Muscle of leg (tissue), 11 donors: Measurements from ENCODE around the gene ZNF343. TPM values are rescaled to one million over a fixed set of nuclear protein-coding genes. Genes with fewer than 3 reads are reported as not detected.

Source experiments
- DNase-seq: peaks from one replicate; pipeline ENCODE4 v3.0.0; 2013
- H3K27ac ChIP-seq: one replicate; pipeline ENCODE4 v1.5.1; 2013; ENCODE audit warnings: mild to moderate bottlenecking, low read length, control low read depth
- H3K27me3 ChIP-seq: one replicate; pipeline ENCODE4 v1.6.1; 2013; ENCODE audit warnings: low read length; ENCODE audit not compliant: control insufficient read depth, insufficient read depth
- H3K36me3 ChIP-seq: one replicate; pipeline ENCODE4 v1.6.1; 2013; ENCODE audit warnings: low read length; ENCODE audit not compliant: control insufficient read depth, insufficient read depth
- H3K4me1 ChIP-seq: one replicate; pipeline ENCODE4 v1.6.1; 2013; ENCODE audit warnings: low read length; ENCODE audit not compliant: control insufficient read depth, insufficient read depth
- H3K4me3 ChIP-seq: one replicate; pipeline ENCODE4 v1.5.1; 2013; ENCODE audit warnings: low read length, control low read depth
- H3K9me3 ChIP-seq: replicated peaks from 2 replicates; pipeline ENCODE4 v1.6.1; 2013; ENCODE audit warnings: low read depth, low read length; ENCODE audit not compliant: control insufficient read depth
- WGBS: methylation state at CpG from one replicate; pipeline ENCODE4 v1.1.5; 2013; ENCODE audit warnings: missing lambda C conversion rate; ENCODE audit not compliant: insufficient coverage; 5-methylcytosine and 5-hydroxymethylcytosine counted together
- polyA plus RNA-seq, 8 donors: library from polyadenylated mRNA; unstranded; fragments of 120-200 nt; gene quantifications; one replicate each; pipeline versions ENCODE4 v1.2.1 to v1.2.3, GENCODE V29; 2013; ENCODE audit warnings: inconsistent platforms in 1 of 8, low replicate concordance in 1 of 8; ENCODE audit not compliant: insufficient read length in 8 of 8, insufficient read depth in 1 of 8
- total RNA-seq: library from RNA; stranded (reverse); fragments of 120-200 nt; gene quantifications from one replicate; pipeline ENCODE4 v1.2.4, GENCODE V29; 2013

The ZNF343 gene
- total and polyA plus RNA-seq, 9 donors, result 8.2 to 12.6 (median 8.8) TPM

- WGBS, result 20% methylated on average over 7 of the region's 10 CpGs
- no peaks in the 10 kb centered on the region for H3K9me3 ChIP-seq
- no peak overlapping the region for H3K27ac ChIP-seq
- H3K4me1 ChIP-seq, result peaks cover 9% of the 10 kb centered on the region
- no peaks in the 10 kb centered on the region for H3K27me3 ChIP-seq
- no peaks in the 10 kb centered on the region for H3K36me3 ChIP-seq
- no peak overlapping the region for H3K4me3 ChIP-seq
- peak; percentile 41 for DNase-seq
Measured at GRCh38 chr20:2521369-2522305, 12.9 kb upstream of the ZNF343 start.

DNA sequence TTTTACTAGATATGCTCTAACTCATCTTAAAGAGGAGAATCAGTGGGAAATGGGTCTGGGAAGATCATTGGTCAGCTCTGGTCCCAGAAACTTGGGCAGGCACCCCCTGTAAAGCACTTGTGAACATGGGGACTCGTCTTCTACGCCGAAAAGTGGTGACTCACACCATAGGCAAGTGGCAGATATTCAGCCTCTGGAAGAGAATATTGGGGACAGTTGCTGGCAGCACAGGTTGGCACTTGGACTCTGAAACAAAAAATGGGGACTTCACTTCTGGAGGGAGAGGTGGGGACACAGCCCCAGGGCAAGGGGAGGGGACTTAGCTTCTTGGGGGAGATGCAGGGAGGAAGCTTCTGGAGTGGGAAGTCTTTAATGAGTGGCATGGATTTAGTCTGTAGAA, 11.9 kb upstream of the ZNF343 start:
- Histone ChIP-seq H3K27ac (no peak overlapping the region), H3K27me3 (peaks cover 3% of the 10 kb centered on the region), H3K36me3 (no peaks in the 10 kb centered on the region), H3K9me3 (no peaks in the 10 kb centered on the region), H3K4me1 (peaks cover 9% of the 10 kb centered on the region), H3K4me3 (no peak overlapping the region)
- 84% methylated on average over 3 of the region's 3 CpGs for WGBS
- DNase-seq, result no peak

DNA sequence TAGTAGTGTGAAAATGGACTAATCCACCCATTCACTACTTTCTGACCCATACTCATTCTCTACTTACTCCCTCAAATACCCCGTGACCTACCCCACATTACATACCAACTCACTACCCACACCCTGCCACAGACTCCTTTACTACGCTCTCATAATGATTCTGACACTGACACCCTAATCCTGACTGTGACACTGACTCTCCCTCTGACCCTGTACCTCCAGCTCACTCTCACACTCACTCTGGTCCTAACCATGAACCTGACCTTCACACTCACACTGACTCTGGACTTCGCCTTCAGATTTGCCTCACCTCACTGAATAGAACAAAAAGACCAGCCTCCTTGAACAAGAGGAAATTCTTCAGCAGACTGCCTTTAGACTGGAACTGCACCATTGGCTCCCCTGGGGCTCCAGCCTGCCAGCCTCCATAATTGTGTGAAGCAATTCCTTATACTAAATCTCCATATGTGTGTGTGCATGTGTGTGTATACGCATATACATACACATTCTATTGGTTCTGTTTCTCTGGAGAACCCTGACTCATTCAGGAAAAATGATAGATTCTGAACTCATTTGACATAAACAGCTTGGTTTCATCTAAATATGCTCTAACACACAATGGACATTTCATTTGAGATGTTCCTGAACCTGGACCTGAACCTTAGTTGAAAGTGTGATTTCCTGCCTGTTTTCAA, 10.5 kb upstream of the ZNF343 start:
- no peak overlapping the region for H3K27ac ChIP-seq
- peaks cover 5% of the 10 kb centered on the region for H3K4me1 ChIP-seq
- H3K27me3 ChIP-seq, result peaks cover 3% of the 10 kb centered on the region
- WGBS, result 94% methylated on average over 3 of the region's 4 CpGs
- no peaks in the 10 kb centered on the region for H3K36me3 ChIP-seq
- H3K4me3 ChIP-seq, result no peak overlapping the region
- no peak for DNase-seq
- H3K9me3 ChIP-seq, result no peaks in the 10 kb centered on the region

DNA sequence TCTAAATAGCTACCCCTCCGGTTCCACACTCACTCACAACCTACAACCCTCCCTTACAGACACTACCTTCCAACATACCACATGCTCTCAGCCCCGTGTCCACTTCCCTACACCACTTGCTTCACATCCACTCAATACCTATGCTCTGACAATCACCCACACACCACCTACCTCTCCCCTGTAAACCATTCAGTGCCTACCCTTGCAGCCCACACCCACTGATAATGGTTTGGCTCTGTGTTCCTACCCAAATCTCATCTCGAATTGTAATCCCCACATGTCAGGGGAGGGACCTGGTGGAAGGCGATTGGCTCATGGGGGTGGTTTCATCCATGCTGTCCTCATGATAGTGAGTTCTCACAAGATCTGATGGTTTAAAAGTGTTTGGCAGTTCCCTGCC, 9.8 kb upstream of the ZNF343 start:
- Histone ChIP-seq H3K9me3 (no peaks in the 10 kb centered on the region), H3K27ac (no peak overlapping the region), H3K4me3 (no peak overlapping the region), H3K27me3 (peaks cover 3% of the 10 kb centered on the region), H3K36me3 (no peaks in the 10 kb centered on the region), H3K4me1 (no peaks in the 10 kb centered on the region)
- WGBS, result 60% methylated on average over 2 of the region's 4 CpGs
- no peak for DNase-seq

DNA sequence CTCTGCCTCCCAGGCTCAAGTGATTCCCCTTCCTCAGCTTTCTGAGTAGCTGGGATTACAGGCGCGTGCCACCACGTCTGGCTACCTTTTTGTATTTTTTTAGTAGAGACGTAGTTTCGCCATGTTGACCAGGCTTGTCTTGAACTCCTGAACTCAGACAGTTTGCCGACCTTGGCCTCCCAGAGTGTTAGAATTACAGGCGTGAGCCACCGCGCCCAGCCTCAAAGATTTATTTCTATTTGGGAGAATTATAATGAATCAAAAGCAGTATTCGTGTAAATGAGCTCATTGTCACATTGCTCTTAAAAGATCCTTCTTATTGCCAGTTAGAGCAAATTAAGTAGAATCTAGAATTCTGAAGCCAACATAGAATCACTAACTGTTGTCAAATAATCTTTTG, 9.4 kb upstream of the ZNF343 start:
- Histone ChIP-seq H3K4me1 (no peaks in the 10 kb centered on the region), H3K9me3 (no peaks in the 10 kb centered on the region), H3K36me3 (no peaks in the 10 kb centered on the region), H3K27me3 (peaks cover 3% of the 10 kb centered on the region), H3K4me3 (no peak overlapping the region), H3K27ac (no peak overlapping the region)
- 56% methylated on average over 5 of the region's 10 CpGs for WGBS
- DNase-seq, result no peak

DNA sequence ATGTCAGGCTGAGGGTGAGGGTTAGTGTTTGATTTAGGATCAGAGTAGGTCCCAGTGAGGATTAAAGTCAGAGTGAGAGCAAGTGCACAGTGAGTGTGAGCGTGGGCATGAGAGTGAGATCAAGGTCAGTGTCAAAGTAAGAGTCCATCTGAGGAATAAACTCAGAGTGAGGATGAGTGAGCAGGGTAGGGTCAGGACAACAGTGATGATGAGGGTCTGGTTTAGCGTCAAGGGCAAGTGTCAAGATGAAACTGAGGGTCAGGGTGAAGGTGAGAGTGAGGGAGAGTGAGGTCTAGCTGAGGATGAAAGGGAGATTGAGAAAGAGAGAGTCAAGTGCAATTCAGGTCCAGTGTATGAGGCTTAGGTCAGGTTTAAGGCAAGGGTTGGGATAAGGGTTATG, 7.7 kb upstream of the ZNF343 start:
- no peak for DNase-seq
- H3K36me3 ChIP-seq, result no peaks in the 10 kb centered on the region
- WGBS, result 61% methylated on average over 2 of the region's 2 CpGs
- H3K4me3 ChIP-seq, result no peak overlapping the region
- H3K9me3 ChIP-seq, result no peaks in the 10 kb centered on the region
- no peaks in the 10 kb centered on the region for H3K4me1 ChIP-seq
- H3K27ac ChIP-seq, result no peak overlapping the region
- H3K27me3 ChIP-seq, result peaks cover 3% of the 10 kb centered on the region

DNA sequence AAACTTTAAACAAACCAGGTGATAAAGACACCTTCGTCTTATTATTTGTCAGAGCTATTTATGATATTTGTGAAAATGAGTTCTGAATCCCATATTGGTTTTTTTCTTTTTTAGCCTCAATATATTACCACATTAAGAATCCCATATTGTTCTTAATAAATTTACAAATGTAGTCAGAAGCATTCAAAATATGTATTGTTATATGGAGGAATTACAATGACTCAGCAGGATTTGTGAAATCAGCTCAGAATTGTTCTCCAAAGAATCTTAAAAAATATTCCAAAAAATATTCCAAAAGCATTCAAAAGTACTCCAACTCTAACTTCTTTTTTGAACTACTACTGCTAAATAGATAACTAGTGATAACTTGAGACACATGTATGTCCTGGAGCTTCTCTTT, 6.5 kb upstream of the ZNF343 start:
- H3K36me3 ChIP-seq, result no peaks in the 10 kb centered on the region
- no peak overlapping the region for H3K27ac ChIP-seq
- no peaks in the 10 kb centered on the region for H3K9me3 ChIP-seq
- DNase-seq, result no peak
- no CpG with 5 or more reads among the region's 1 CpG for WGBS
- no peaks in the 10 kb centered on the region for H3K4me1 ChIP-seq
- H3K27me3 ChIP-seq, result peaks cover 3% of the 10 kb centered on the region
- no peak overlapping the region for H3K4me3 ChIP-seq

DNA sequence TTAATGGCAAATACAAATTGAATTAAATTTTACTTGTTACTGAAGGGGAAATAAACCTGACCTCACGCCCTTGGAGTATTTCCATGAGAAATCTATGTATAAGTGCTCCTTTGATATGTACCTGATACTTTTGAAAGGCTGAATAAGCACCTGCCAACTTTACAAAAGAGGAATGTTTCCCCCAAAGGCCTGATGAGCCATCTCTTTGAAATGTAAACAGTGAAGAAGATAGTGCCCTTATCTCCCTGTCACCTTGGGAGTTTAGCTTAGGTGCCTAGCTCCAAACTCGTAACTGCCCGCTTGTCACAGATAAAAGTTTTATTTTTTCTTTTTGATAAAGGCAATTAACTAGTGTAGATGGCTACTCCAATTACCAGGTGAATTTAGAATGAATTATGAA, 1.1 kb upstream of the ZNF343 start:
- no peak overlapping the region for H3K27ac ChIP-seq

GRCh38 chr20:2509468-2509781, 710 bp upstream of the ZNF343 start:
- DNase-seq, result no peak
- Histone ChIP-seq H3K4me1 (peaks cover 13% of the 10 kb centered on the region), H3K4me3 (peak overlapping the region; percentile 69), H3K27me3 (no peaks in the 10 kb centered on the region), H3K27ac (peak overlapping the region; percentile 65), H3K9me3 (no peaks in the 10 kb centered on the region), H3K36me3 (no peaks in the 10 kb centered on the region)
- WGBS, result 0% methylated on average over 2 of the region's 9 CpGs

More for the DNA sequence above, 1.1 kb upstream of the ZNF343 start:
- H3K27me3 ChIP-seq, result no peaks in the 10 kb centered on the region
- no peak overlapping the region for H3K4me3 ChIP-seq
- no peaks in the 10 kb centered on the region for H3K9me3 ChIP-seq
- no peaks in the 10 kb centered on the region for H3K36me3 ChIP-seq
- no peak for DNase-seq
- H3K4me1 ChIP-seq, result peaks cover 13% of the 10 kb centered on the region
- WGBS, result no CpG with 5 or more reads among the region's 3 CpGs

GRCh38 chr20:2507875-2508630, 662 bp downstream of the ZNF343 start:
- DNase-seq, result peak; percentile 64
- Histone ChIP-seq H3K4me3 (peak overlapping the region; percentile 69), H3K36me3 (no peaks in the 10 kb centered on the region), H3K9me3 (no peaks in the 10 kb centered on the region), H3K27ac (peak overlapping the region; percentile 65), H3K4me1 (peaks cover 13% of the 10 kb centered on the region), H3K27me3 (no peaks in the 10 kb centered on the region)
- 3% methylated on average over 16 of the region's 22 CpGs for WGBS
